Thoracic aorta (tissue), 2 donors: ENCODE data around the gene INPP5A. TPM values are rescaled to one million over a fixed set of nuclear protein-coding genes. Genes with fewer than 3 reads are reported as not detected.

Source experiments
- ATAC-seq: fragments of 150-250 bp; one replicate; pipeline ENCODE4 v1.8.0; 2017; ENCODE audit warnings: low read depth; ENCODE audit not compliant: insufficient number of reproducible peaks, low FRiP score
- DNase-seq: peaks from one replicate; pipeline ENCODE4 v3.0.0-alpha.2; 2020; ENCODE audit warnings: low spot score
- H3K27ac ChIP-seq, 2 donors: fragments of 200-600 bp; sonication (generic); 1 replicate in 1 of 2; 2 replicates in 1 of 2; pipeline ENCODE4 v1.5.1; 2016; ENCODE audit warnings: mild to moderate bottlenecking in 2 of 2, moderate library complexity in 2 of 2
- H3K27me3 ChIP-seq: fragments of 200-600 bp; sonication (generic); replicated peaks from 2 replicates; pipeline ENCODE4 v1.6.0; 2016; ENCODE audit warnings: mild to moderate bottlenecking; ENCODE audit not compliant: insufficient read depth
- H3K36me3 ChIP-seq: fragments of 200-600 bp; sonication (generic); one replicate; pipeline ENCODE4 v1.5.1; 2016
- H3K4me1 ChIP-seq, 2 donors: fragments of 200-600 bp; sonication (generic); 1 replicate in 1 of 2; 2 replicates in 1 of 2; pipeline versions ENCODE4 v1.5.1 to v1.6.0; 2016; ENCODE audit warnings: low read depth in 2 of 2, mild to moderate bottlenecking in 1 of 2; ENCODE audit not compliant: control insufficient read depth in 1 of 2
- H3K4me3 ChIP-seq: fragments of 200-600 bp; sonication (generic); 2 replicates; pipeline ENCODE4 v1.5.1; 2016; ENCODE audit warnings: mild to moderate bottlenecking
- H3K9me3 ChIP-seq: fragments of 200-600 bp; sonication (generic); 2 replicates; pipeline ENCODE4 v1.5.1; 2016
- total RNA-seq, 2 donors: library from RNA; depleted of rRNA; stranded (reverse); fragments of >200 nt; gene quantifications; one replicate each; pipeline versions ENCODE4 v1.1.0 to v1.2.3, GENCODE V29; 2016
- TF ChIP-seq, protein P1 (sequence below): fragments of 200-600 bp; sonication (generic); IDR thresholded peaks from one replicate; pipeline ENCODE4 v1.5.1; 2019; ENCODE audit warnings: antibody characterized with exemption

Gene INPP5A
- total RNA-seq, 2 donors from 2014 or later: 120 to 142 TPM

DNA sequence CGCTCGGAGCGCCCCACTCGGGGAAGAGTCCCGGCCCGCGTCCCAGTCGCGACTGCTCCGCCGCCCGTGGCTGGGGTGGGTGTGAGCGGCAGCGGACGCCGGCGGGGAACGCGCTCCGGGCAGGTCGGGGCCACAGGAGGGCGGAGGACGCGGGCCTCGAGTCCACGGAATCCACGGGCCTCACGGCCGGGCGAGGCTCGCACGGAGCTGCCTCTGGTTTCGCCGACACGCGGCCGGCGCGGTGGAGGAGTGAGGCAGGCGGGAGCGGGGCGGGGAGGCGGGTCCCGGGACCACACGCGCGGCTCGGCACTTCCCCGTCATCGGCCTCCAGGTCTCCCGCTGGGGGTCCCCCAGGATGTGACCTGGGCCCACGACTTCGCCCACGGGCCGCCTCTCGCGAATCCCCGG lies 248.9 kb downstream of the INPP5A start:
- TF ChIP-seq, protein P1, sequence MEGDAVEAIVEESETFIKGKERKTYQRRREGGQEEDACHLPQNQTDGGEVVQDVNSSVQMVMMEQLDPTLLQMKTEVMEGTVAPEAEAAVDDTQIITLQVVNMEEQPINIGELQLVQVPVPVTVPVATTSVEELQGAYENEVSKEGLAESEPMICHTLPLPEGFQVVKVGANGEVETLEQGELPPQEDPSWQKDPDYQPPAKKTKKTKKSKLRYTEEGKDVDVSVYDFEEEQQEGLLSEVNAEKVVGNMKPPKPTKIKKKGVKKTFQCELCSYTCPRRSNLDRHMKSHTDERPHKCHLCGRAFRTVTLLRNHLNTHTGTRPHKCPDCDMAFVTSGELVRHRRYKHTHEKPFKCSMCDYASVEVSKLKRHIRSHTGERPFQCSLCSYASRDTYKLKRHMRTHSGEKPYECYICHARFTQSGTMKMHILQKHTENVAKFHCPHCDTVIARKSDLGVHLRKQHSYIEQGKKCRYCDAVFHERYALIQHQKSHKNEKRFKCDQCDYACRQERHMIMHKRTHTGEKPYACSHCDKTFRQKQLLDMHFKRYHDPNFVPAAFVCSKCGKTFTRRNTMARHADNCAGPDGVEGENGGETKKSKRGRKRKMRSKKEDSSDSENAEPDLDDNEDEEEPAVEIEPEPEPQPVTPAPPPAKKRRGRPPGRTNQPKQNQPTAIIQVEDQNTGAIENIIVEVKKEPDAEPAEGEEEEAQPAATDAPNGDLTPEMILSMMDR: no peak
- DNase-seq (no peak), ATAC-seq (no peak)
- H3K4me3 ChIP-seq: peak overlapping the region; percentile 33
- peaks cover 4 to 16% of the 10 kb centered on the region in 2 donors for H3K4me1 ChIP-seq
- H3K36me3 ChIP-seq: peaks cover 17% of the 10 kb centered on the region
- H3K27ac ChIP-seq: no peak overlapping the region
- no peaks in the 10 kb centered on the region for H3K27me3 ChIP-seq
- peaks cover 3% of the 10 kb centered on the region for H3K9me3 ChIP-seq

DNA sequence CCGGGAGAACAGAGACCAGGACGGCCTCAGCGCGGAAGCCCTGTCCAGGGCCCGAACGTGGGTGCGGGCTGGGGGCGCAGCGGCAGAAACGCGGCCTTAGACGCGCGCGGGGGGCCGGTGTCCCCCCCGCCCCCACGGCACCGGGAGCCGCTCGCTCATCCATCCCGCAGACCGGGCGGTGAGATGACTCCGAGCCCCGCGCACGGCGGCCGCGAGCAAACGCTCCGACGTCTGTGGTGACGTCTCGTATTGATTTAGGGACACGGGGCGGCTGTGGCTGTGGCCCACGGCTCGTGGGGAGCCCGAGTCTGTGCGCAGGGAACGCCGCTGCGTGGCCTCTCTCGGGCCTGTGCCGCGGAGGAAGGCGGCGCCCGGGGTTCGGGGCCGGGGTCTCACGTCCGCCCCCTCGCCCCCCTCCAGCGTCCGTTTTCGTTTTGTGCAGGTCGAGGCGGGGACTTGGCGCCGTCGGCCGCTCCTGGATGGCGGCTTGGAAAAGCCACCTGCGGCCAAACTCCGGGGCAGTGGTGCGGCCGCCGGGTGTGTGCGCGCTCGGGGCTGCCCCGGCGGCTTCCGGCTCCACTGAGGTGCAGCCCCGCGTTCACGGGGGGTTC lies 249.4 kb downstream of the INPP5A start:
- DNase-seq: no peak
- Histone ChIP-seq H3K4me3 (peak overlapping the region; percentile 33), H3K36me3 (peaks cover 11% of the 10 kb centered on the region), H3K9me3 (peaks cover 3% of the 10 kb centered on the region), H3K27me3 (no peaks in the 10 kb centered on the region), H3K4me1 (peaks cover 4 to 16% of the 10 kb centered on the region in 2 donors), H3K27ac (no peak overlapping the region)
- TF ChIP-seq, protein P1: no peak
- ATAC-seq: no peak

DNA sequence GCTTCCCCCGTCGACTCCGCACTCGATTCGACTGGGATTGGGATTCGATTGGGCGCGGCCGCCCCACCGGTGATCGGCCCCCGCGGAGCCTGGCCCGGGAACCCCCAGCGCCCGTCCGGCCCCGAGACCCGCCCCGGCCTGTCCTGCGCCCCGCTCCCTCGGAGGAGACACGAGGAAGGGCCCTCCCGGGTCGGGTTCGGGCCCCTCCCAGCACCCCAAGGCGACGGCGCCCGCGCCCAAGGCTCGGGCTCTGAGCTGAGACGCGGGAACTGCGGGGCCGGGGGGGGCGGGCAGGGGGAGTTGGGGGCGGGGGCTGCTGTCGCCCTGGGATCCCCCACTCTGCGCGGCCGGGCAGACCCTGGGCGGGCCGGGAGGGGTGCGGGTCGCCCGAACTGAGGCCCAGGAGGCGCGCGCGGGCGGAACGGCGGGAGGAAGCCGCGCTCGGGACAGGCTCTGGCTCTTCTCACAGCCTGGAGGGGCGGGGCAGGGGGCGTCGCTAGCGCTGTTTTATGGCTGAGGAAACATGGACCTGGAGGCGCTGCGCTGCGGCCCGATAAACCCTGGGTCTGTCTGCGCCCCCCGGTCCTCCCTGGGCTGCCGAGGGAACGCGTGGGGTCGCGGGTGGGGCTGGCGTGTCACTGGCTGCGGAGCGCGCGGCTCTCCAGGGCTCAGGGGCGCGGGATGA lies 250.1 kb downstream of the INPP5A start:
- Histone ChIP-seq H3K4me1 (peaks cover 4 to 16% of the 10 kb centered on the region in 2 donors), H3K36me3 (peaks cover 7% of the 10 kb centered on the region), H3K27ac (no peak overlapping the region), H3K4me3 (peak overlapping the region; percentile 33), H3K9me3 (peaks cover 3% of the 10 kb centered on the region), H3K27me3 (no peaks in the 10 kb centered on the region)
- ATAC-seq (no peak), DNase-seq (no peak)
- TF ChIP-seq, protein P1: no peak

DNA sequence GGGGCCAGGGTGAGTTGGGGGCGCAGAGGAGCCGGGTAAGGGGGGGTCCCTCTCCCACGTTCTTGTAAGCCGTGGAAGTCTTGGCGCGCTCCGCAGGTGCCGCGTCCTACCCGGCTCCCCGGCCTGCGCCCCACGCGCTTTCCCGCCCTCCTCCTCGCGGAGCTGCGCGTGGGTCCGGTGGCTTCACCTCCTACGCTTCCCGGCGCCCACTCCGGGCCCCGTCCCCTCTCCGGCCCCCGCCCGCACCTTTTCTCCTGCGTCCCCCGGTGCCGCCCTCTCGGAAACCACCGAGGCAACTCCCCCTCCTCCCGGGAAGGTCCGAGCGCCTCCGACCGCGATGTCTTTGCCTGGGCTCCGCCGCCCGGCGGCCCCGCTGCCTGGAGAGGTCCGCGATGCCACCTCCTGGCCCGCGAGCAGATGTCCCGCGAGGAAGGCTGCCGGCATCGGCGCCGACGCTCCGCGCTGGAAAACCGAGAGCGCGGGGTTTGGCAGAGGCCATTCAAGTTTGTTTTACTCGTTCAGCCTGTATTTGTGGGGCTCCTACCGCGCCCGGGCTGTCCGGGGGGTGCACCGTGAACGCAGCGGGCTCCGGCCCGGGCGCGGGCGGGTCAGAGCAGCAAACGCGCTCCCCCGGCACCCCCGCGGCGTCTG lies 250.7 kb downstream of the INPP5A start:
- H3K27me3 ChIP-seq: no peaks in the 10 kb centered on the region
- peaks cover under 1% of the 10 kb centered on the region for H3K36me3 ChIP-seq
- TF ChIP-seq, protein P1: no peak
- H3K9me3 ChIP-seq: peaks cover 3% of the 10 kb centered on the region
- no peak overlapping the region for H3K27ac ChIP-seq
- ATAC-seq: no peak
- no peak for DNase-seq
- peaks cover 4 to 16% of the 10 kb centered on the region in 2 donors for H3K4me1 ChIP-seq
- no peak overlapping the region for H3K4me3 ChIP-seq

DNA sequence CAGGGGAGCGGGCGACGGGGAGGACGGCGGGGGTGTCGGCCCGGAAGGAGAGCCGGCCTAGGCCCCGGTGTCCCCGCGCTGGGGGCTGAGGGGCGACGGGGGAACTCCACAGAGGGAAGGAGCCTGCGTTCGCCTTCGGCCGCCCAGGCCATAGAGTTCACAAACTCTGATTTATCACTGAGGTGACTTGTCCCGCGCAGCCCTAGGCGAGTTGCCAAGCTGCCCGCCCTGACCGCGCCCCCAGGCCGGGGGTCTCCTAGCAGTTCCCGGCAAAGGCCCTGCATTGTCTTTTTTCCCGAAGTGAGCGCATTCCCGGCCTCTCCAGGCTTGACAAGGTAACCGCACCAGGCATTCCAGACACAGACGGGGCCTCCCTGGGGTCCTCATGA lies 251.2 kb downstream of the INPP5A start:
- H3K4me3 ChIP-seq: no peak overlapping the region
- DNase-seq (no peak), ATAC-seq (no peak)
- H3K36me3 ChIP-seq: no peaks in the 10 kb centered on the region
- H3K27ac ChIP-seq: no peak overlapping the region
- peaks cover 4 to 16% of the 10 kb centered on the region in 2 donors for H3K4me1 ChIP-seq
- TF ChIP-seq, protein P1: no peak
- peaks cover 2% of the 10 kb centered on the region for H3K9me3 ChIP-seq
- H3K27me3 ChIP-seq: no peaks in the 10 kb centered on the region
